ENCODE data around the gene CEP20. TPM values are rescaled to one million over a fixed set of nuclear protein-coding genes. Genes with fewer than 3 reads are reported as not detected.
A peak's percentile ranks its signal among the peaks of the same experiment; 100 is the strongest.

CEP20 gene
- total RNA-seq, 1 experiment from 2014 or later = 52.4 TPM

- Mint-ChIP-seq H3K27me3 (ENCODE audit: unreplicated experiment) (no peaks in the 10 kb centered on the region), H3K27ac (ENCODE audit: unreplicated experiment) (no peak overlapping the region), H3K36me3 (ENCODE audit: insufficient read depth, unreplicated experiment) (no peaks in the 10 kb centered on the region), H3K4me1 (ENCODE audit: low read depth, unreplicated experiment) (no peaks in the 10 kb centered on the region), H3K4me3 (ENCODE audit: low read depth, unreplicated experiment) (no peak overlapping the region), H3K9me3 (ENCODE audit: low read depth, unreplicated experiment) (peaks cover 4% of the 10 kb centered on the region)
- CTCF ChIA-PET = interaction anchor here (1.4 kb wide), 1 partner anchor 12 kb away, joined by 3 read pairs; no protein-coding TSS in a partner anchor
- no peak for TF ChIP-seq CTCF (IDR thresholded peaks at IDR 0.05; ENCODE audit: unreplicated experiment)
- DNase-seq = no peak
- intact Hi-C loops (cut with micrococcal nuclease; ENCODE audit: unreplicated experiment) = no loop called here
- BruUV-seq (replicated peaks) = no TSS peak
These were observed 22.8 kb upstream of the CEP20 start for GRCh38 chr16:15911198-15911597.

GRCh38 chr16:15907863-15908478 is 19.6 kb upstream of the CEP20 start:
- Mint-ChIP-seq H3K4me1 (ENCODE audit: low read depth, unreplicated experiment) (no peaks in the 10 kb centered on the region), H3K36me3 (ENCODE audit: insufficient read depth, unreplicated experiment) (no peaks in the 10 kb centered on the region), H3K4me3 (ENCODE audit: low read depth, unreplicated experiment) (no peak overlapping the region), H3K9me3 (ENCODE audit: low read depth, unreplicated experiment) (peaks cover 5% of the 10 kb centered on the region), H3K27me3 (ENCODE audit: unreplicated experiment) (no peaks in the 10 kb centered on the region), H3K27ac (ENCODE audit: unreplicated experiment) (no peak overlapping the region)
- CTCF ChIA-PET = no interaction called here
- no peak for TF ChIP-seq CTCF (IDR thresholded peaks at IDR 0.05; ENCODE audit: unreplicated experiment)
- peak; percentile 32 for DNase-seq
- intact Hi-C loops (cut with micrococcal nuclease; ENCODE audit: unreplicated experiment) = no loop called here
- BruUV-seq (replicated peaks) = no TSS peak

GRCh38 chr16:15906439-15906838 is 18.0 kb upstream of the CEP20 start:
- no peak overlapping the region for H3K27ac Mint-ChIP-seq (ENCODE audit: unreplicated experiment)
- intact Hi-C loops (cut with micrococcal nuclease; ENCODE audit: unreplicated experiment) = no loop called here
- CTCF ChIA-PET = no interaction called here
- no peaks in the 10 kb centered on the region for H3K27me3 Mint-ChIP-seq (ENCODE audit: unreplicated experiment)
- H3K36me3 Mint-ChIP-seq (ENCODE audit: insufficient read depth, unreplicated experiment) = no peaks in the 10 kb centered on the region
- H3K9me3 Mint-ChIP-seq (ENCODE audit: low read depth, unreplicated experiment) = peaks cover 5% of the 10 kb centered on the region
- DNase-seq = no peak
- BruUV-seq (replicated peaks) = no TSS peak
- no peak overlapping the region for H3K4me3 Mint-ChIP-seq (ENCODE audit: low read depth, unreplicated experiment)
- H3K4me1 Mint-ChIP-seq (ENCODE audit: low read depth, unreplicated experiment) = no peaks in the 10 kb centered on the region
- TF ChIP-seq CTCF (IDR thresholded peaks at IDR 0.05; ENCODE audit: unreplicated experiment) = no peak

- Mint-ChIP-seq H3K36me3 (ENCODE audit: insufficient read depth, unreplicated experiment) (no peaks in the 10 kb centered on the region), H3K9me3 (ENCODE audit: low read depth, unreplicated experiment) (peaks cover 5% of the 10 kb centered on the region), H3K27me3 (ENCODE audit: unreplicated experiment) (no peaks in the 10 kb centered on the region), H3K4me1 (ENCODE audit: low read depth, unreplicated experiment) (peaks cover 19% of the 10 kb centered on the region), H3K27ac (ENCODE audit: unreplicated experiment) (no peak overlapping the region), H3K4me3 (ENCODE audit: low read depth, unreplicated experiment) (no peak overlapping the region)
- no TSS peak for BruUV-seq (replicated peaks)
- TF ChIP-seq CTCF (IDR thresholded peaks at IDR 0.05; ENCODE audit: unreplicated experiment) = no peak
- CTCF ChIA-PET = interaction anchor here (0.7 kb wide), 1 partner anchor 31 kb away, joined by 3 read pairs; no protein-coding TSS in a partner anchor
- intact Hi-C loops (cut with micrococcal nuclease; ENCODE audit: unreplicated experiment) = loop anchor here (5.0 kb wide), 1 partner anchor 43 kb away; the partner anchor contains the start of gene ABCC1
- DNase-seq = no peak
These were observed 15.6 kb upstream of the CEP20 start for GRCh38 chr16:15903960-15904359.
